A549 (cell line): ENCODE data around the gene GSC2. TPM values are rescaled to one million over a fixed set of nuclear protein-coding genes. Genes with fewer than 3 reads are reported as not detected.

Experiments
- ATAC-seq, 2 experiments: fragments of 200-7000 bp in 1 of 2; fragments of >200 bp in 1 of 2; cut with Nextera tagmentation in 1 of 2; cut with Tn5 transposase in 1 of 2; 3 replicates each; pipeline versions ENCODE4 v1.8.0 to v1.9.1; 2018 to 2020; ENCODE audit warnings: mild to moderate bottlenecking in 1 of 2, moderate library complexity in 1 of 2
- CTCF ChIA-PET: fragments of 300-600 bp; sonication (Branson Sonifier 250); formaldehyde crosslinking; extraction: SDS; loops from one replicate; lab custom pipeline; 2021; ENCODE audit warnings: antibody characterized with exemption, inconsistent platforms; lab: Yijun Ruan, JAX
- POLR2A ChIA-PET: fragments of 350-600 bp; formaldehyde crosslinking; extraction: SDS; loops from one replicate; lab custom pipeline; 2021; ENCODE audit warnings: antibody characterized with exemption, inconsistent platforms; lab: Yijun Ruan, JAX
- DNase-seq, 2 experiments: peaks; one replicate each; pipeline versions ENCODE4 v3.0.0 to v3.0.0-alpha.2; 2011 to 2016; ENCODE audit warnings: low read depth in 1 of 2, low spot score in 1 of 2
- FAIRE-seq: peaks from 2 replicates; lab custom pipeline; 2011; peaks lifted over from hg19 to GRCh38; lab: Jason Lieb, UNC
- H3K27ac ChIP-seq, 2 experiments: fragments of >200 bp; sonication (Bioruptor Twin); formaldehyde crosslinking; 3 replicates each; pipeline ENCODE4 v1.5.1; 2016 to 2017
- H3K4me1 ChIP-seq: fragments of >200 bp; sonication (Bioruptor Twin); formaldehyde crosslinking; 3 replicates; pipeline ENCODE4 v1.6.1; 2016
- H3K4me2 ChIP-seq: fragments of >200 bp; sonication (Bioruptor Twin); formaldehyde crosslinking; 3 replicates; pipeline ENCODE4 v1.6.1; 2016
- H3K4me3 ChIP-seq: fragments of >200 bp; sonication (Bioruptor Twin); formaldehyde crosslinking; 3 replicates; pipeline ENCODE4 v1.5.1; 2016
- H3K9me3 ChIP-seq: fragments of >200 bp; sonication (Bioruptor Twin); formaldehyde crosslinking; 3 replicates; pipeline ENCODE4 v1.6.1; 2016
- BHLHE40 ChIP-seq: IDR thresholded peaks from 2 replicates; pipeline ENCODE4 v1.6.1; 2012; ENCODE audit warnings: low read depth, low read length, inconsistent platforms
- CBX8 ChIP-seq: fragments of 200-600 bp; sonication (generic); IDR thresholded peaks from 2 replicates; pipeline ENCODE4 v1.6.1; 2016
- EHF ChIP-seq: fragments of 250-450 bp; sonication (Bioruptor Pico); IDR thresholded peaks from 2 replicates; pipeline ENCODE4 v1.5.0; 2020; ENCODE audit warnings: mild to moderate bottlenecking
- GATA3 ChIP-seq: IDR thresholded peaks from 2 replicates; pipeline ENCODE4 v1.6.1; 2012; ENCODE audit warnings: borderline replicate concordance
- HDAC2 ChIP-seq: fragments of 200-600 bp; sonication (generic); IDR thresholded peaks from 2 replicates; pipeline ENCODE4 v1.6.1; 2016
- HES2 ChIP-seq: fragments of >200 bp; sonication (Bioruptor Twin); formaldehyde crosslinking; IDR thresholded peaks from 2 replicates; pipeline ENCODE4 v1.6.1; 2016
- JUN ChIP-seq, 2 experiments: fragments of >200 bp; sonication (Bioruptor Twin); formaldehyde crosslinking; IDR thresholded peaks; 2 replicates in 1 of 2; 3 replicates in 1 of 2; pipeline ENCODE4 v1.6.1; 2016 to 2017
- JUNB ChIP-seq: fragments of >200 bp; sonication (Bioruptor Twin); formaldehyde crosslinking; IDR thresholded peaks from 2 replicates; pipeline ENCODE4 v1.6.1; 2016
- KDM1A ChIP-seq: fragments of 200-600 bp; sonication (generic); IDR thresholded peaks from 2 replicates; pipeline ENCODE4 v1.6.1; 2016; ENCODE audit warnings: low read depth, mild to moderate bottlenecking
- KDM5A ChIP-seq: fragments of 200-600 bp; sonication (generic); IDR thresholded peaks from 2 replicates; pipeline ENCODE4 v1.6.1; 2016; ENCODE audit warnings: antibody characterized with exemption, mild to moderate bottlenecking
- NPAS2 ChIP-seq: fragments of 250-450 bp; sonication (Bioruptor Pico); IDR thresholded peaks from 2 replicates; pipeline ENCODE4 v1.8.0; 2022; ENCODE audit warnings: mild to moderate bottlenecking, moderate library complexity, borderline replicate concordance
- NR3C1 ChIP-seq: fragments of >200 bp; sonication (Bioruptor Twin); formaldehyde crosslinking; IDR thresholded peaks from 3 replicates; pipeline ENCODE4 v1.6.1; 2017
- POLR2AphosphoS2 ChIP-seq: conservative IDR thresholded peaks from 2 replicates; pipeline ENCODE4 v1.6.1; 2012; ENCODE audit warnings: low read length, improper control_type of control experiment, inconsistent platforms
- RCOR1 ChIP-seq: fragments of 150-350 bp; IDR thresholded peaks from 2 replicates; pipeline ENCODE4 v1.6.1; 2014; ENCODE audit warnings: antibody characterized with exemption, low read length, low read depth
- REST ChIP-seq: fragments of 200-600 bp; sonication (generic); IDR thresholded peaks from 2 replicates; pipeline ENCODE4 v1.6.1; 2016; ENCODE audit warnings: antibody characterized with exemption, mild to moderate bottlenecking, moderate library complexity
- RFX5 ChIP-seq: fragments of 450-650 bp; IDR thresholded peaks from 2 replicates; pipeline ENCODE4 v1.7.1; 2014; ENCODE audit warnings: antibody characterized with exemption, mild to moderate bottlenecking, moderate library complexity
- RNF2 ChIP-seq: fragments of 200-600 bp; sonication (generic); IDR thresholded peaks from 2 replicates; pipeline ENCODE4 v1.6.1; 2016; ENCODE audit warnings: low read depth, mild to moderate bottlenecking, antibody characterized with exemption, moderate library complexity, borderline replicate concordance
- SREBF2 ChIP-seq: fragments of 450-650 bp; IDR thresholded peaks from 2 replicates; pipeline ENCODE4 v1.6.1; 2014; ENCODE audit warnings: mild to moderate bottlenecking, moderate library complexity
- TFCP2L1 ChIP-seq: fragments of 250-450 bp; sonication (Bioruptor Pico); IDR thresholded peaks from 2 replicates; pipeline ENCODE4 v1.5.0; 2021; ENCODE audit warnings: mild to moderate bottlenecking
- ZNF302 ChIP-seq: fragments of 250-450 bp; sonication (Bioruptor Pico); IDR thresholded peaks from 2 replicates; pipeline ENCODE4 v1.9.0; 2021; ENCODE audit warnings: inconsistent platforms, mild to moderate bottlenecking, moderate library complexity
- ZSCAN20 ChIP-seq: fragments of 250-450 bp; sonication (Bioruptor Pico); IDR thresholded peaks from 2 replicates; pipeline ENCODE4 v1.8.0; 2022; ENCODE audit warnings: mild to moderate bottlenecking, moderate library complexity
- WGBS: methylation state at CpG from one replicate; pipeline ENCODE4 v1.1.6; 2017; ENCODE audit errors: missing lambda C conversion rate; 5-methylcytosine and 5-hydroxymethylcytosine counted together
- polyA plus RNA-seq, 4 experiments: library from polyadenylated mRNA; depleted of rRNA in 3 of 4; stranded (reverse); fragments of >200 nt; fragmentation: RNase III in 1 of 4; extraction: RNeasy Plus Mini Kit Qiagen cat#74134 plus additional on column Dnase treatment in 1 of 4; gene quantifications; 2 replicates in 3 of 4; 3 replicates in 1 of 4; pipeline ENCODE4 v1.2.3, GENCODE V29; 2011 to 2017

The GSC2 gene
- polyA plus RNA-seq, 2 of the 4 experiments (the other 2 are of a cell fraction) = not detected

GRCh38 chr22:19174106-19175025 lies 24.3 kb upstream of the GSC2 start:
- ChIA-PET POLR2A (interaction anchor here (1.1 kb wide), 1 partner anchor 30 kb away, joined by 3 read pairs; the partner anchor contains the start of gene ESS2), CTCF (interaction anchor here (1.3 to 3.2 kb wide), 4 partner anchors 27 to 456 kb away, joined by 4 to 18 read pairs (median 4); partner anchors contain the start of gene ESS2)
- Histone ChIP-seq H3K4me1 (peaks cover 54% of the 10 kb centered on the region), H3K4me3 (no peak overlapping the region), H3K27ac (peak overlapping the region; percentile 18 to 73; a peak in 4 of 6 replicates), H3K9me3 (no peaks in the 10 kb centered on the region), H3K4me2 (peak overlapping the region; percentile 92)
- ATAC-seq (no peak), FAIRE-seq (no peak), DNase-seq (no peak)
- 44% methylated on average over 10 of the region's 14 CpGs for WGBS
- no peak for TF ChIP-seq REST
- TF ChIP-seq TFCP2L1 (CRISPR knock-in tag) = no peak
- no peak for TF ChIP-seq HDAC2
- TF ChIP-seq ZNF302 = no peak
- no peak for TF ChIP-seq RFX5
- TF ChIP-seq JUNB = no peak
- no peak for TF ChIP-seq RNF2
- TF ChIP-seq JUN (IDR thresholded peaks at IDR 0.05) = no peak
- no peak for TF ChIP-seq GATA3
- no peak for TF ChIP-seq EHF (CRISPR knock-in tag)
- no peak for TF ChIP-seq SREBF2
- no peak for TF ChIP-seq ZSCAN20 (CRISPR knock-in tag)
- no peak for TF ChIP-seq BHLHE40
- no peak for TF ChIP-seq KDM5A
- TF ChIP-seq KDM1A = no peak

GRCh38 chr22:19173047-19174035 lies 23.2 kb upstream of the GSC2 start:
- POLR2A ChIA-PET = no interaction called here
- ATAC-seq (no peak), FAIRE-seq (no peak), DNase-seq (no peak)
- H3K4me1 ChIP-seq = peaks cover 54% of the 10 kb centered on the region
- WGBS = 69% methylated on average over 12 of the region's 19 CpGs
- CTCF ChIA-PET = interaction anchor here (1.0 to 3.2 kb wide), 4 partner anchors 28 to 457 kb away, joined by 3 to 18 read pairs (median 4); partner anchors contain the start of gene ESS2
- peak overlapping the region; percentile 92 for H3K4me2 ChIP-seq
- no peaks in the 10 kb centered on the region for H3K9me3 ChIP-seq
- no peak overlapping the region; the same call in 1 of the 3 replicates for H3K4me3 ChIP-seq
- H3K27ac ChIP-seq = peak overlapping the region in 1 of 2 experiments; percentile 99; a peak in 1 of 6 replicates
- TF ChIP-seq POLR2AphosphoS2 (no peak), CBX8 (no peak), NR3C1 (no peak), REST (no peak), NPAS2 (CRISPR knock-in tag) (no peak), HES2 (no peak), RCOR1 (no peak), TFCP2L1 (CRISPR knock-in tag) (no peak)
